Left renal pelvis (tissue), 4 donors: Measurements from ENCODE around the gene SLC12A9. TPM values are rescaled to one million over a fixed set of nuclear protein-coding genes. Genes with fewer than 3 reads are reported as not detected.

Experiments used
- DNase-seq, 4 donors: peaks; one replicate each; pipeline ENCODE4 v3.0.0-alpha.2; 2013; ENCODE audit warnings: low read depth in 4 of 4, low spot score in 3 of 4
- polyA plus RNA-seq, 4 donors: library from polyadenylated mRNA; unstranded; fragments of 120-200 nt; gene quantifications; one replicate each; pipeline ENCODE4 v1.2.1, GENCODE V29; 2013; ENCODE audit not compliant: insufficient read length in 4 of 4

Gene SLC12A9
- polyA plus RNA-seq, 4 donors: 15.3 to 41.3 (median 20.7) TPM

GRCh38 chr7:100880645-100881044, 28.1 kb downstream of the SLC12A9 start:
- no peak for DNase-seq

DNA sequence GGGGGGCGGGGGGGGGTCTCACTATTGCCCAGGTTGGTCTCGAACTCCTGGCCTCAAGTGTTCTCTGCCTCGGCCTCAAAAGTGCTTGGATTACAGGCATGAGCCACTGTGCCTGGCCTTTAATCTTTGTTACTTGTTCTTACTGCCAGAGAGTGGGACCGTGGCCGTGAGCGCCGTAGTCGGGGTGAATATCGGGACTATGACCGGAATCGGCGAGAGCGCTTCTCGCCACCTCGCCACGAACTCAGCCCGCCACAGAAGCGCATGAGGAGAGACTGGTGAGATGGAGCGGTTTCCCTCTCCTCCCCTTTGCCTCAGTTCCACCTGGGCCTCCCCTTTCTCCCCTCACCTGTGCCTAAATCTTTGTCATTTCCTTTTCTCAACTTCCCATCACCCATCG, 28.6 kb downstream of the SLC12A9 start:
- no peak for DNase-seq

DNA sequence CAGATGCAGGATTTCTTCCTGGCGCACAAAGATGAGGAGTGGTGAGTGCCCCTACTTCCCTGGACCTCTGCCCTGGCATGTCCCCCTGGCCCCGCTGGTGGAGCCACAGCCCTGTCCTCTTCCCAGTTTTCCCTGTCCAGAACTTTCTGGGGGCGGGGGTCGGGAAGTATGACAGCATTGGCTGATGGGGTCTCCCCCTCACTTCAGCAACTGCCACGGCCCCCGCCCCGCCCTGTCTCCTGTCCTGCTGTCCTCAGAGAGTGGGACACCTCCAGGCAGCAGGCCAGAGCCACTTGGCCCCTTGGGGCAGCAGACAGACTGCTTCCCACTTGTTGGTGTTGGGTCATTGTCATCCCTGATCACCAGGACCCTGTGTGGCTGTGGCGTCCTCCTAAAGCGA, 29.7 kb downstream of the SLC12A9 start:
- no peak for DNase-seq

GRCh38 chr7:100882785-100883526, 30.4 kb downstream of the SLC12A9 start:
- DNase-seq: no peak

GRCh38 chr7:100884736-100885439, 32.4 kb downstream of the SLC12A9 start:
- DNase-seq: no peak

DNA sequence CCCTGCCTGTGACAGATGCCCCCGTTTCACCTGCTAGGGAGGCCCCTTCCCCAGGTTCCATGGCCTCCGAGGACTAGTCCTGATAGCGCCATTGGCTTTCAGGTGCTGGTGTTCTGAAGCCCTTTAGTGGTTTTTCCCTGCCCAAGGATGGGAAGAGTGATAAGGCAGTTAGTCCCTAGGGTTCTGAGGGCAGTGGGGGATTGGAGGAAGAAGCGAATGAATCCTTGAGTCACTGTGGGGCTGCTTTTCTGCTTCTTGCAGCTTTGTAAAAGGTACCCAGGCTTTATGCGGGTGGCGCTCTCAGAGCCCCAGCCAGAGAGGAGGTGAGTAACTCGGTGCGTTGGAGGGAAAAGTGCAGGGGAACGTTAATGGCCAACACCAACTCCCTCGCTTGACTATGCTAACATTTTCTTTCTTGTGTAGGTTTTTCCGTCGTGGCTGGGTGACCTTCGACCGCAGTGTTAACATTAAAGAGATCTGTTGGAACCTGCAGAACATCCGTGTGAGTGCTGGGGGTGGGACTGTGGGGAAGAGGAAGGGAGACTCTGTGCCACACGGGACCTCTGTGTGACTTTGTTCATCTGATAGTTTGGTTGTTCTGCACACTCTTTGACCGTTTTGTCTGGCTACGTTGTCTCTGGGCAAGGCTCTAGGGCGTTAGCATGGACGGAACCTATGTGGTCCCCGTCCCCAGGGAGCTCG, 33.1 kb downstream of the SLC12A9 start:
- DNase-seq: no peak

DNA sequence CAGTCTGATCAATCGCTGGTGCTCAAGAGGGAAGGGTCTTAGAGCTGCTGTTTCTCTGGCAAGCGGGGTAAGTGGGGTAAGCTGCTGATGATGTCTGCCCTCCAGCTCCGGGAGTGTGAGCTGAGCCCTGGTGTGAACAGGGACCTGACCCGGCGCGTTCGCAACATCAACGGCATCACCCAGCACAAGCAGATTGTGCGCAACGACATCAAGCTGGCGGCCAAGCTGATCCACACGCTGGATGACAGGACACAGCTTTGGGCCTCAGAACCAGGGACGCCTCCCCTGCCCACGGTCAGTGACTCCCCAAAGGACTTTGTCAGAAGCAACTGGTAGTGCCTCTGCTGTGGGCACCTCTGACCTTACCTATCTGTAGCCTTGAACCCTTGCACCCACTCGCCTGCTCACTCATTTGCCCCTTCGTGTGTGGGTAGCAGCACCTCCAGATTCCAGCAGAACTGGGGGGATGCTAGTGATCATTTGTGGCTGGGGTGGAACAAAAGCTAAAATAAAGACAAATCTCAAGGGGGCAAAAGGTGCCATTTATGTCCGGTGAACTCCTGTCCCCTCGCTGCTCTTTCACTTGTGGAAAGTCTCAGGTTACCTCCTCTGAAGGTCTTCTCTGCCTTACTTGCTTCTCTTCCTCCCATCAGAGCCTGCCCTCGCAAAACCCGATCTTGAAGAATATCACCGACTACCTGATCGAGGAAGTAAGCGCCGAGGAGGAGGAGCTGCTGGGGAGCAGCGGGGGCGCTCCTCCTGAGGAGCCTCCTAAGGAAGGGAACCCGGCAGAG, 33.8 kb downstream of the SLC12A9 start:
- no peak for DNase-seq

DNA sequence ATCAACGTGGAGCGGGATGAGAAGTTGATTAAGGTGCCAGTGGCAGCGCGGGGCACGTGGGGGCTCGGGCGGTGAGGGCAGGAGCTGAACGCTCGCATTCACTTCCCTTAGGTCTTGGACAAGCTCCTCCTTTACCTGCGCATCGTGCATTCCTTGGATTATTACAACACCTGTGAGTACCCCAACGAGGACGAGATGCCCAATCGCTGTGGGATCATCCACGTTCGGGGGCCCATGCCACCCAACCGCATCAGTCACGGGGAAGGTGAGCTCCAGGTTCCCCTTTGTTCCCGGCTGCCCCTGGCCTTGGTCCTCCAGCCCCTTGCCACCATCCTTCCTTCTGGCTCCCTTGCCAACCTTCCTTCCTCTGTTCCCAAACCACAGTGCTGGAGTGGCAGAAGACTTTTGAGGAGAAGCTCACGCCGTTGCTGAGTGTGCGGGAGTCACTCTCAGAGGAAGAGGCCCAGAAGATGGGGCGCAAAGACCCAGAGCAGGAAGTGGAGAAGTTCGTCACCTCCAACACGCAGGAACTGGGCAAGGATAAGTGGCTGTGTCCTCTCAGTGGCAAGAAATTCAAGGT, 34.5 kb downstream of the SLC12A9 start:
- no peak for DNase-seq

- no peak for DNase-seq
These were observed 35.2 kb downstream of the SLC12A9 start for GRCh38 chr7:100887516-100888290.

DNA sequence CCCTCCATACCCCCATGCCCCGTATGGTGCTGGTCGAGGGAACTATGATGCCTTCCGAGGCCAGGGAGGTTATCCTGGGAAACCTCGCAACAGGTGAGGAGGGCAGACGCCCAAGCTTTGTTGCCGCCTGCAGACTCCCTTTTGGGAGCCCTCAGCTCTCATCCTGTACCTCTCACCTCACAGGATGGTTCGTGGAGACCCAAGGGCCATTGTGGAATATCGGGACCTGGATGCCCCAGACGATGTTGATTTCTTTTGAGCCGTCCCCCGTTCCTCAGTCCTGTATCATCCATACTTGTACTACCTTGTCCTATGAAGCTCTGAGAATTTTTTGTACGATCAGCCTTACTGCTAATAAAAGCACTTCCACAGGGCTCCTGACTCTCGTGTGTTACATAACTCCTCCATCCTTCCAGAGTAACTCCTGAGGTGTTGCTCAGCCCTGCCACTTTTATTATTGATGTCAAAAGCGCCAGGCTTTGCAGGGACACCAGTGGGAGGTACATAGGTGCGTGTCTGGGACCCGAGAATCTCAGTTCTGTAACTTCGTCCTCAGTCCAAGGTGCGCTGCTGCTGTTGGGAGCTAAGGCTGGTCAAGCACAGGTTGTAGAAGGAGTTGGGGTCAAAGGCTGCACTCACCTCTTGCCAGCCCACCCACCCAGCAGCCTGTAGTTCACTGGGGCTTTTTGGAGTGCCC, 35.9 kb downstream of the SLC12A9 start:
- no peak for DNase-seq

DNA sequence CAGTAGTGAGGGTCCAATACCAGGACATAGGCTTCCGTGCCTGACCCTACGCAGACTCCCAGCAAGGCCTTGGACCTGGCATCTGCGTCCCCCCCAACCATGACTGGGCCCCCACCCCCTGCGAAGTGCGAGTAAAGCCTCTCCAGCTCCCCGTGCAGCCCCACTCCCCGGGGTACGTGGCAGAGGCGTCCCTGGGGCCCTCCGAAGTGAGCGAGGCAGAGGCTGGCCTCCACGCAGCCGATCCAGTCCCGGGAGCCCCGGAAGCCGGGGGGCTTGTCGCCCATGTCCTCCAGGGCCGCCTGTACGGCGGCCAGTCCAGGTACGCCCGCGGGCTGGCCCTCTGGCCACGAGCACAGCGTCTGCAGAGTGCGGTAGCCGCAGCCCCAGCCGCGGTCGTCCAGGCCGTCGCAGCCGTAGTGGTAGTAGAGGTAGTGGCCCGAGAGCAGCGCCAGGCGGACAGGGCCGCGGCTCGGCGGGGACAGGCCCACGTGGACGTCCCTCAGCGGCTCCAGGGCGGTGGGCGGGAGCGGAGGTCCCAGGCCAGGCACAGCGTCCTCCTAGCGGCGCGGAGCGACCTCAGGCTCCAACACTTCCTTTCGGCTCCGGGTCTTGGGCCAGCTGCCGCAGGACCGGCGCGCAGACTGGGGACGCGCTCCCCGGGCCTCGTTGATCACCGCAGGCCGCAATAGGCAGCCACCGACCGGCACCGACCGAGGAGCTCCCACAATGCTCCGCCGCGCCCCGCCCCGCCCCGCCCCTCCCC, 36.7 kb downstream of the SLC12A9 start, which contains the start of gene UFSP1:
TSS of gene UFSP1 (minus strand) at position 728 of the 763 bp plus-strand sequence. CDS start at position 284, 444 bp downstream.
- DNase-seq: no peak

- DNase-seq: no peak
These were observed 38.4 kb downstream of the SLC12A9 start for GRCh38 chr7:100890653-100891567.

DNA sequence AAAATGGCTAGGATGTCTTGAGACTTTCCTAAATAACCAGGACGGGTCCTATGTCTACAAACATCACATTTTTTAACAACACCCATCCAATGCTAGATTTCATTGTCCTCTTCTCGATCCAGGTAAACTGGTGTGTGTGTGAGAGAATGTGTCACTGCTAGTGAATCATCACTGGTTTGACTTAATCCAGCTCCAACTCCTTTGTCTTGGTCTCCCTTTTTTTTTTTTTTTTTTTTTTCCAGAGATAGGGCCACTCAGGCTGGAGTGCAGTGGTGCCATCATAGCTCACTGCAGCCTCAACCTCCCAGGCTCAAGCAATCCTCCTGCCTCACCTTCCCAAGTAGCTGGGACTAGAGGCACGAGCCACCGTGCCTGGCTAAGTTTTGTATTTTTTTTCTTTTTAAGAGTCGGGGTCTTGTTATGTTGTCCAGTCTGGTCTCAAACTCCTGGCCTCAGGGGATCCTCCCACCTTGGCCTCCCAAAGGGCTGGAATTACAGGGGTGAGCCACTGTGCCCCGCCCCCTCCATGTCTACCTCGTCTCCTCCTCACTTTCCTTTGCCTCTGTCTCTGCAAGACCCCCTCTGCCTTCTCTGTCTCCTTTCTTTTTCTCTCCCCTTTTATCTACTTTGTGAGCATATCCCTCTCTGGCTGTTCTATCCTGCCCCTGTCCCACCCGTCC, 39.2 kb downstream of the SLC12A9 start:
- DNase-seq: no peak

DNA sequence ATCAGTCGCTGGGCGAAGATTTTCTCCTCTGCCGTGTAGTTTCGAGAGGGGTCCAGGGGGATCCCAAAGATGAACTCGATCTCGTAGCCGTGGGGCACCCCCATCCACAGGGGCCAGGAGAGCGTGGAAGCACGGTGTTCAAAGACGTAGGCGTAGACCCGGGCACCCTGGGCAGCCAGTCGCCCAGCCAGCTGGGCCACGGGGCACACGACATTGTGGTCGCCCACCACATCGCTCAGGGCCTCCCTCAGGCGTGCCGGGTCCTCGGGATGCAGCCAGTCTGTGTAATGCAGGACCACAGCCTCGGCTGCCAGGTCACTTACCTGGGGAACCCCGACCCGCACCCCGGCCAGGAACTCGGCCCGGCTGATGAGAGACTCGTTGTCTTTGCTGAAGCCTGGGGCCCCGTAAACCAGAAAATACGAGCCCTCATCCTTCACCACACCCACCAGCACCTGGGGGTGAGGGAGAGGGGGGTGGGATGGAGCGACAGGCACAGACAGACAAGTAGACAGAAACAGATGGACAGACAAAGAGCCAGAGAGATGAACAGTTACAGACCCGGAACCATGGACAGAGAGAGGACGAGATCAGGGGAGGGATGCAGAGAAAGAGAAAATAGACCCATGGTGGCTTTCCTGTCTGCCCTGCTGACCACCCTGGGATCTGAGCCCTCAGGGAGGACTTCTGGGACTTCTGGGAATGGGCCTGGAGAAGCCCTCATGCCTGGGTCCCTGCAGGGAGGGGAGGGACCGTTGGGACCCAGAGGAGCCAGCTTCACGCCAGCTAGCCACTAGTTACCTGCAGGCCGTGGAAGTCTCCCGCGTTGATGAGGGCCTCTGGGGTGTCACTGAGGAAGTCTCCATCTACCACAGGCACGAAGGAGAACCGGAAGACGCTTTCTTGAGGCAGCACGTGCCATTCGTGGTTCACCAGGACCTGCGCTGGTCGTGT, 40.1 kb downstream of the SLC12A9 start:
- no peak for DNase-seq

GRCh38 chr7:100893318-100893895, 40.9 kb downstream of the SLC12A9 start:
- no peak for DNase-seq
